Mesendoderm (in vitro differentiated cells): ENCODE data around the gene ADAMTS19. TPM values are rescaled to one million over a fixed set of nuclear protein-coding genes. Genes with fewer than 3 reads are reported as not detected.

Source experiments
- DNase-seq: peaks from one replicate; pipeline ENCODE4 v3.0.0; 2013
- H2AK5ac ChIP-seq: 2 replicates; pipeline ENCODE4 v1.6.1; 2013; ENCODE audit warnings: low read length, inconsistent platforms
- H2BK120ac ChIP-seq: 2 replicates; pipeline ENCODE4 v1.6.1; 2013; ENCODE audit warnings: low read depth, mild to moderate bottlenecking, low read length, moderate library complexity, mixed read lengths
- H2BK15ac ChIP-seq: replicated peaks from 2 replicates; pipeline ENCODE4 v1.6.1; 2013; ENCODE audit warnings: low read depth, mild to moderate bottlenecking, moderate library complexity
- H2BK5ac ChIP-seq: 2 replicates; pipeline ENCODE4 v1.6.1; 2013; ENCODE audit warnings: low read length, inconsistent platforms
- H3K18ac ChIP-seq: 2 replicates; pipeline ENCODE4 v1.6.1; 2013; ENCODE audit warnings: mild to moderate bottlenecking, low read length, mixed read lengths
- H3K23ac ChIP-seq: one replicate; pipeline ENCODE4 v1.6.1; 2013; ENCODE audit warnings: low read length
- H3K27ac ChIP-seq: 2 replicates; pipeline ENCODE4 v1.5.1; 2013; ENCODE audit warnings: low read depth, mild to moderate bottlenecking, inconsistent platforms, low read length, moderate library complexity
- H3K27me3 ChIP-seq: 2 replicates; pipeline ENCODE4 v1.6.1; 2013; ENCODE audit warnings: low read length, control low read depth, mild to moderate bottlenecking, inconsistent platforms; ENCODE audit not compliant: insufficient read depth, poor library complexity
- H3K36me3 ChIP-seq: 2 replicates; pipeline ENCODE4 v1.6.1; 2013; ENCODE audit warnings: low read length, inconsistent platforms; ENCODE audit not compliant: control insufficient read depth, insufficient read depth
- H3K4ac ChIP-seq: one replicate; pipeline ENCODE4 v1.6.1; 2013; ENCODE audit warnings: low read depth, mild to moderate bottlenecking, low read length, moderate library complexity
- H3K4me1 ChIP-seq: 2 replicates; pipeline ENCODE4 v1.6.1; 2013; ENCODE audit warnings: low read depth, low read length, inconsistent platforms; ENCODE audit not compliant: control insufficient read depth
- H3K4me2 ChIP-seq: 2 replicates; pipeline ENCODE4 v1.6.1; 2013; ENCODE audit warnings: low read length
- H3K4me3 ChIP-seq: 2 replicates; pipeline ENCODE4 v1.5.1; 2013; ENCODE audit warnings: mild to moderate bottlenecking, low read length
- H3K56ac ChIP-seq: one replicate; pipeline ENCODE4 v1.6.1; 2013; ENCODE audit warnings: low read length
- H3K79me1 ChIP-seq: 2 replicates; pipeline ENCODE4 v1.6.1; 2013; ENCODE audit warnings: low read length, inconsistent platforms
- H3K79me2 ChIP-seq: 2 replicates; pipeline ENCODE4 v1.6.1; 2013; ENCODE audit warnings: mild to moderate bottlenecking, low read length; ENCODE audit not compliant: control insufficient read depth, insufficient read depth
- H3K9ac ChIP-seq: 2 replicates; pipeline ENCODE4 v1.6.1; 2013; ENCODE audit warnings: low read length, inconsistent platforms
- H4K5ac ChIP-seq: one replicate; pipeline ENCODE4 v1.6.1; 2013; ENCODE audit warnings: low read length
- H4K8ac ChIP-seq: one replicate; pipeline ENCODE4 v1.6.1; 2013; ENCODE audit warnings: low read depth, mild to moderate bottlenecking, control low read depth, low read length, moderate library complexity
- WGBS: extraction: QIAGEN DNeasy Blood & Tissue Kit; methylation state at CpG from one replicate; pipeline ENCODE4 v1.1.7; 2013; ENCODE audit warnings: low lambda C conversion rate, missing lambda C conversion rate; ENCODE audit not compliant: insufficient coverage; ENCODE audit errors: extremely low coverage; 5-methylcytosine and 5-hydroxymethylcytosine counted together
- polyA plus RNA-seq, 2 experiments: library from polyadenylated mRNA; stranded (reverse); fragments of 200-250 nt; gene quantifications; one replicate each; pipeline ENCODE4 v1.2.3, GENCODE V29; 2013

Gene ADAMTS19, protein sequence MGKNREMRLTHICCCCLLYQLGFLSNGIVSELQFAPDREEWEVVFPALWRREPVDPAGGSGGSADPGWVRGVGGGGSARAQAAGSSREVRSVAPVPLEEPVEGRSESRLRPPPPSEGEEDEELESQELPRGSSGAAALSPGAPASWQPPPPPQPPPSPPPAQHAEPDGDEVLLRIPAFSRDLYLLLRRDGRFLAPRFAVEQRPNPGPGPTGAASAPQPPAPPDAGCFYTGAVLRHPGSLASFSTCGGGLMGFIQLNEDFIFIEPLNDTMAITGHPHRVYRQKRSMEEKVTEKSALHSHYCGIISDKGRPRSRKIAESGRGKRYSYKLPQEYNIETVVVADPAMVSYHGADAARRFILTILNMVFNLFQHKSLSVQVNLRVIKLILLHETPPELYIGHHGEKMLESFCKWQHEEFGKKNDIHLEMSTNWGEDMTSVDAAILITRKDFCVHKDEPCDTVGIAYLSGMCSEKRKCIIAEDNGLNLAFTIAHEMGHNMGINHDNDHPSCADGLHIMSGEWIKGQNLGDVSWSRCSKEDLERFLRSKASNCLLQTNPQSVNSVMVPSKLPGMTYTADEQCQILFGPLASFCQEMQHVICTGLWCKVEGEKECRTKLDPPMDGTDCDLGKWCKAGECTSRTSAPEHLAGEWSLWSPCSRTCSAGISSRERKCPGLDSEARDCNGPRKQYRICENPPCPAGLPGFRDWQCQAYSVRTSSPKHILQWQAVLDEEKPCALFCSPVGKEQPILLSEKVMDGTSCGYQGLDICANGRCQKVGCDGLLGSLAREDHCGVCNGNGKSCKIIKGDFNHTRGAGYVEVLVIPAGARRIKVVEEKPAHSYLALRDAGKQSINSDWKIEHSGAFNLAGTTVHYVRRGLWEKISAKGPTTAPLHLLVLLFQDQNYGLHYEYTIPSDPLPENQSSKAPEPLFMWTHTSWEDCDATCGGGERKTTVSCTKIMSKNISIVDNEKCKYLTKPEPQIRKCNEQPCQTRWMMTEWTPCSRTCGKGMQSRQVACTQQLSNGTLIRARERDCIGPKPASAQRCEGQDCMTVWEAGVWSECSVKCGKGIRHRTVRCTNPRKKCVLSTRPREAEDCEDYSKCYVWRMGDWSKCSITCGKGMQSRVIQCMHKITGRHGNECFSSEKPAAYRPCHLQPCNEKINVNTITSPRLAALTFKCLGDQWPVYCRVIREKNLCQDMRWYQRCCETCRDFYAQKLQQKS
- 16.6 TPM for polyA plus RNA-seq (2013, experiment 1 of 2)
- 16.4 TPM for polyA plus RNA-seq (2013, experiment 2 of 2)

DNA sequence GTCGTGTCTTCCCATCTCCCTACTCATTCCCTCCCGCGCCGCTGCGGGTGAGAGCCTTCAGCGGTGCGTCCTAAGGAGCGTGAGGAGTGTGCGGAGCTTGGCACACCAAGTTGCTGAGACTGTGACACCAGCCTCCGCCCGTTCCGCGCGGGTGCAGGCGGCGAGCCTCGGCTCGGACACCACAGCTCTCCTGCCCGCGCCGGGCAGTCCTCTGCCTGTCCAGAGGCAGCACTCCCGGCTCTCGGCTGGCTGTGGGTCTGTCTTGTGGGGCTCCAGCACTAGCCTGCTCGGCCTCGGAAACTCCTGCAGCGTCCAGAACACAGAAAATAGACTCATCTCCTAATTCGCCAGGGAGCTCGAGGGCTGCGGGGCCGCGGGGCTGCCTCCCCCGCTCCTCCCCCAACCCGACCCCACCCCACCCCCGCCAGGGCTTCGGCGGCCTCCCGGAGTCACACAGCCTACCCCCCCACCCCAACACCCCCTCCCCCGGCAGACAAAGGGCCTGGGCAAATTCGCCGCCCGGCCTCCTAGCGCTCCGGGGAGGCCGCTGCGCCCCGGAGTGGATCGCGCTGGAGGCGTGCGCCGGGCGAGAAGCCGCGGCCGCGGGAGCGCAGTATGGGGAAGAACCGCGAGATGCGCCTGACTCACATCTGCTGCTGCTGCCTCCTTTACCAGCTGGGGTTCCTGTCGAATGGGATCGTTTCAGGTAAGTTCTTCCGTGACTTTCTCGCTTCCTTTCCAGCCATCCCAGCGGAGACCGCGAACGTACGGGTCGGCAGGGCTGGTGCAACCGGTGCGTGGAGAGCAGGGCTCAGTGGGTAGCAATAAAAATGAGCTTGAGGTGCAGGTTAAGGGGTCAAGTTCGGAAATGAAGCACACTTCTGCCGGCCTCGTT lies at the start of gene ADAMTS19:
ADAMTS19 (plus strand) TSS at position 522 of the 895 bp plus-strand sequence; CDS start at position 616, 94 bp downstream.
- Histone ChIP-seq H2AK5ac (no peak within 1 kb of the TSS), H3K18ac (peak within 1 kb of the TSS; percentile 86), H2BK120ac (peak within 1 kb of the TSS; percentile 40), H3K9ac (peak within 1 kb of the TSS; percentile 85), H2BK15ac (no peak within 1 kb of the TSS), H3K27ac (peak within 1 kb of the TSS; percentile 82), H3K23ac (peak within 1 kb of the TSS; percentile 83), H3K4me1 (peaks cover 6% of the 10 kb centered on the region), H3K56ac (peak within 1 kb of the TSS; percentile 95), H3K4me3 (peak within 1 kb of the TSS; percentile 69), H3K36me3 (no peaks in the 10 kb centered on the region), H2BK5ac (peak within 1 kb of the TSS; percentile 2), H3K27me3 (no peaks in the 10 kb centered on the region), H4K5ac (no peak within 1 kb of the TSS), H3K4me2 (peak within 1 kb of the TSS; percentile 88), H3K79me2 (peaks cover 21% of the 10 kb centered on the region), H4K8ac (no peak within 1 kb of the TSS), H3K79me1 (no peaks in the 10 kb centered on the region), H3K4ac (peak within 1 kb of the TSS; percentile 26)
- WGBS: no CpG with 5 or more reads among the region's 75 CpGs
- peak; percentile 86 for DNase-seq

DNA sequence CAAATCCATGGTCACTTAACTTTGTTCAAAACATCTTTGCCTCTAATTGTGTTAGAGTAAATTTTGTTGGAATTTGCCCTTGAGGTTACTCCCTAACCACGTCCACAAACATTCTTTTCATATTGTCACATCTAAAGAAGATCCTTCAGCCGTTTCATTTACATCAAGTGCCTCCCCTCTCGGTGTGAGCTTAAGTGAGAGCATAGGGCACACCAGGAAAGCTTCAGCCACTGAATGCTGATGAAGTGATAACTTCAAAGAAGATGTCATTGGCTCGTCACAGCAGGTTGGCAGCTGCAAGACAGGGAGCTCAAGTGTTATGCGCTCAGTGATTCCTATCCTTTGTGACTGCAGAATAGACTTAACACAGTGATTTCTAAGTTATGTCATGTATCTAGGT lies 49.6 kb upstream of the ADAMTS19 start:
- no CpG with 5 or more reads among the region's 5 CpGs for WGBS

DNA sequence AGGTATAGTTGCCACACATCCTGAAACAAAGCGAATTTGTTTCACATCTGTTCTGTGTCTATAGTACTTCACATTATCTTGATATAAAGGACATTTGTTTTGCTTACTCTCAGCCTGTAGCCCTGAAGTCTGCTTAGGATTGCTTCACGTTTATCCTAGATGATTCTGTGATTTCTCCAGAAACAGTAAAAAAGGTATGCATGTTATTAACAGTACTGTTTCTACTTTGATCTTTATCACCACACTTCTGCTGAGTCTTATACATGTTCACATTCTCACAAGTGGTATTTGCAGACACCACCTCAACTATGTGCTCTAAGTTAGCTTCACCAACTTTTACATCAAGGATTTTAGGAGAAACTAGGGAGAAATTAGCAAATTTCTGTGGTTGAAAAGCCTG lies 47.4 kb upstream of the ADAMTS19 start:
- Histone ChIP-seq H3K9ac (no peak overlapping the region), H3K4me2 (no peak overlapping the region), H2BK5ac (no peak overlapping the region), H4K5ac (no peak overlapping the region), H3K36me3 (no peaks in the 10 kb centered on the region), H3K4ac (no peak overlapping the region), H2BK15ac (peak overlapping the region; percentile 36), H3K4me3 (no peak overlapping the region), H3K79me2 (no peaks in the 10 kb centered on the region), H3K27ac (no peak overlapping the region), H3K56ac (no peak overlapping the region), H3K23ac (no peak overlapping the region), H2AK5ac (no peak overlapping the region), H3K27me3 (no peaks in the 10 kb centered on the region), H2BK120ac (no peak overlapping the region), H3K4me1 (peaks cover 2% of the 10 kb centered on the region), H3K79me1 (no peaks in the 10 kb centered on the region), H4K8ac (no peak overlapping the region), H3K18ac (no peak overlapping the region)
- DNase-seq: no peak
- no CpG with 5 or more reads among the region's 2 CpGs for WGBS

More for the DNA sequence above, 49.6 kb upstream of the ADAMTS19 start:
- H3K27me3 ChIP-seq: no peaks in the 10 kb centered on the region
- H3K23ac ChIP-seq: no peak overlapping the region
- H2BK120ac ChIP-seq: no peak overlapping the region
- H3K27ac ChIP-seq: no peak overlapping the region
- no peak overlapping the region for H2BK5ac ChIP-seq
- H3K4ac ChIP-seq: no peak overlapping the region
- H3K4me3 ChIP-seq: no peak overlapping the region
- H3K79me2 ChIP-seq: no peaks in the 10 kb centered on the region
- peaks cover 2% of the 10 kb centered on the region for H3K4me1 ChIP-seq
- peak; percentile 95 for DNase-seq
- no peak overlapping the region for H3K4me2 ChIP-seq
- H4K8ac ChIP-seq: no peak overlapping the region
- no peak overlapping the region for H3K9ac ChIP-seq
- no peaks in the 10 kb centered on the region for H3K36me3 ChIP-seq
- H4K5ac ChIP-seq: no peak overlapping the region
- H3K18ac ChIP-seq: no peak overlapping the region
- no peak overlapping the region for H2BK15ac ChIP-seq
- no peak overlapping the region for H2AK5ac ChIP-seq
- no peak overlapping the region for H3K56ac ChIP-seq
- H3K79me1 ChIP-seq: no peaks in the 10 kb centered on the region

DNA sequence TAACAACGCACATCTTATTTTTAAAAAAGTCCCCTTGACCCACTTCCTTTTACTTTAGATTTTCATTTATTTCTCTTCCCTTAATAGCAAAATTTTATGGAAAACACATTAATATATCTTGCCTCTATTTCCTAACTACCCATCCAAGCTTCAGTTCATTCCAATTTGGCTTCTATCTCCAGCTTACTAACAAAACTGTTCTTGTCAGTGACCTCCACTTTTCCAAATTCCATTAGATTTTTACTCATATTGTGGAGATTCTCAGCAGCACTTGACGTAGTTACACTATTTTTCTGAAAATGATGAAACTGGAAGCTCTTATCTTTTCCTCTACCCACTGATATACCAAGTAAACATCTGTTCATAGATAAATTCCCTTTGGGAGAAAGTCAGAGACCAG lies 46.5 kb upstream of the ADAMTS19 start:
- peaks cover 2% of the 10 kb centered on the region for H3K4me1 ChIP-seq
- H3K18ac ChIP-seq: no peak overlapping the region
- no peak overlapping the region for H3K4me3 ChIP-seq
- no peak overlapping the region for H3K56ac ChIP-seq
- 100% methylated on average over 1 of the region's 2 CpGs for WGBS
- no peaks in the 10 kb centered on the region for H3K36me3 ChIP-seq
- no peak for DNase-seq
- H3K4ac ChIP-seq: no peak overlapping the region
- no peaks in the 10 kb centered on the region for H3K79me2 ChIP-seq
- no peak overlapping the region for H2AK5ac ChIP-seq
- H2BK15ac ChIP-seq: no peak overlapping the region
- H4K5ac ChIP-seq: no peak overlapping the region
- no peaks in the 10 kb centered on the region for H3K27me3 ChIP-seq
- H3K9ac ChIP-seq: no peak overlapping the region
- no peak overlapping the region for H3K27ac ChIP-seq
- no peak overlapping the region for H2BK120ac ChIP-seq
- no peak overlapping the region for H3K4me2 ChIP-seq
- H2BK5ac ChIP-seq: no peak overlapping the region
- no peak overlapping the region for H4K8ac ChIP-seq
- no peak overlapping the region for H3K23ac ChIP-seq
- no peaks in the 10 kb centered on the region for H3K79me1 ChIP-seq

DNA sequence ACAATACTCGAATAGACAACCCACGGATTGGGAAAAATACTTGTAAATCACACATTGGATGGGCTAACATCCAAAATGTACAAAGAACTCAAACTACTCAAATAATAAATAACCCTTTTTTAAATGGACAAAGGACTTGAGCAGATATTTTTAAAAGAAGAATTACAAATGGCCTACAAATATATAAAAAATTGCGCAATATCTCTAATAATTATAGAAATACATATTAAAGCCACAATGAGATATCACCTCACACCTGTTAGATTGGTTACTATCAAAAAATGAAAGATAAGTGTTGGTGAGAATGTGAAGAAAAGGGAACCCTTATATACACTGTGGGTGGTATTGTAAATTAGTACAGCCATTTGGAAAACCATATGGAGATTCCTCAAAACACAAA lies 40.8 kb upstream of the ADAMTS19 start:
- H4K5ac ChIP-seq: no peak overlapping the region
- no peak overlapping the region for H3K18ac ChIP-seq
- no peaks in the 10 kb centered on the region for H3K36me3 ChIP-seq
- no peak overlapping the region for H4K8ac ChIP-seq
- H3K9ac ChIP-seq: no peak overlapping the region
- H3K4me1 ChIP-seq: no peaks in the 10 kb centered on the region
- H3K4me2 ChIP-seq: no peak overlapping the region
- H3K56ac ChIP-seq: no peak overlapping the region
- WGBS: no CpG with 5 or more reads among the region's 3 CpGs
- no peak overlapping the region for H3K4me3 ChIP-seq
- H3K79me1 ChIP-seq: no peaks in the 10 kb centered on the region
- no peak overlapping the region for H3K23ac ChIP-seq
- no peak overlapping the region for H2BK120ac ChIP-seq
- H2BK15ac ChIP-seq: no peak overlapping the region
- no peak overlapping the region for H3K4ac ChIP-seq
- no peaks in the 10 kb centered on the region for H3K79me2 ChIP-seq
- H2BK5ac ChIP-seq: no peak overlapping the region
- no peaks in the 10 kb centered on the region for H3K27me3 ChIP-seq
- no peak overlapping the region for H2AK5ac ChIP-seq
- DNase-seq: no peak
- H3K27ac ChIP-seq: no peak overlapping the region
